A549 (cell line): ENCODE measurements around the gene HNMT.

ENCODE experiments used
- CTCF ChIP-seq: fragments of >200 bp; sonication (Bioruptor Twin); formaldehyde crosslinking; IDR thresholded peaks from 3 replicates; pipeline ENCODE4 v1.5.1; 2016
- POLR2A ChIP-seq: IDR thresholded peaks from 2 replicates; pipeline ENCODE4 v1.6.1; 2012; ENCODE audit warnings: mild to moderate bottlenecking, low read length
- REST ChIP-seq: fragments of 200-600 bp; sonication (generic); IDR thresholded peaks from 2 replicates; pipeline ENCODE4 v1.6.1; 2016; ENCODE audit warnings: antibody characterized with exemption, mild to moderate bottlenecking, moderate library complexity

GRCh38 chr2:138016351-138017087 lies 52.2 kb downstream of the HNMT start:
- TF ChIP-seq REST (no peak), CTCF (no peak), POLR2A (no peak)
